NT2/D1 (cell line): ENCODE measurements around the gene PEF1.

Experiments
- DNase-seq: peaks from one replicate; pipeline ENCODE4 v3.0.0-alpha.2; 2011; ENCODE audit warnings: low read depth, low spot score
- H3K27me3 ChIP-seq: 2 replicates; pipeline ENCODE4 v1.6.0; 2011; ENCODE audit warnings: mild to moderate bottlenecking; ENCODE audit not compliant: insufficient read length, insufficient read depth
- H3K36me3 ChIP-seq: 2 replicates; pipeline ENCODE4 v1.6.1; 2011; ENCODE audit warnings: mild to moderate bottlenecking, low read length, mixed read lengths; ENCODE audit not compliant: insufficient read depth, insufficient read length
- H3K4me1 ChIP-seq: 2 replicates; pipeline ENCODE4 v1.5.1; 2011; ENCODE audit not compliant: insufficient read depth, insufficient read length
- H3K4me3 ChIP-seq: 2 replicates; pipeline ENCODE4 v1.5.1; 2011; ENCODE audit warnings: low read depth; ENCODE audit not compliant: insufficient read length
- H3K9ac ChIP-seq: 2 replicates; pipeline ENCODE4 v1.6.0; 2011; ENCODE audit warnings: low read depth; ENCODE audit not compliant: insufficient read length
- H3K9me3 ChIP-seq: 2 replicates; pipeline ENCODE4 v1.5.1; 2011; ENCODE audit warnings: mild to moderate bottlenecking, low read length; ENCODE audit not compliant: insufficient read depth
- SUZ12 ChIP-seq: IDR thresholded peaks from 2 replicates; pipeline ENCODE4 v1.6.1; 2011; ENCODE audit not compliant: insufficient read length, insufficient read depth; ENCODE audit errors: extremely low read depth
- YY1 ChIP-seq: IDR thresholded peaks from 2 replicates; pipeline ENCODE4 v1.6.1; 2011; ENCODE audit not compliant: insufficient read length, insufficient read depth
- ZNF274 ChIP-seq: IDR thresholded peaks from 2 replicates; pipeline ENCODE4 v1.6.1; 2011; ENCODE audit warnings: mild to moderate bottlenecking, low read depth, low read length

The PEF1 gene

GRCh38 chr1:31644560-31645273 is at the start of gene PEF1:
Gene PEF1, minus strand, starts transcription at chr1:31644876. Its CDS starts 12 bp downstream, at chr1:31644864.
- Histone ChIP-seq H3K4me1 (peaks cover 12% of the 10 kb centered on the region), H3K36me3 (peaks cover 23% of the 10 kb centered on the region), H3K27me3 (no peaks in the 10 kb centered on the region), H3K4me3 (peak within 1 kb of the TSS; percentile 96), H3K9ac (peak within 1 kb of the TSS; percentile 97), H3K9me3 (no peaks in the 10 kb centered on the region)
- DNase-seq, result peak; percentile 99
- TF ChIP-seq YY1, result peak; percentile 97
- TF ChIP-seq ZNF274, result no peak
- no peak for TF ChIP-seq SUZ12

GRCh38 chr1:31693231-31693630 is 48.6 kb upstream of the PEF1 start:
- H3K9ac ChIP-seq, result peak overlapping the region; percentile 38
- H3K4me1 ChIP-seq, result peaks cover 40% of the 10 kb centered on the region
- H3K9me3 ChIP-seq, result no peaks in the 10 kb centered on the region
- no peak for DNase-seq
- TF ChIP-seq ZNF274, result no peak
- TF ChIP-seq YY1, result no peak
- TF ChIP-seq SUZ12, result no peak
- H3K4me3 ChIP-seq, result no peak overlapping the region
- H3K27me3 ChIP-seq, result no peaks in the 10 kb centered on the region
- no peaks in the 10 kb centered on the region for H3K36me3 ChIP-seq

GRCh38 chr1:31691951-31692350 is 47.3 kb upstream of the PEF1 start:
- H3K4me3 ChIP-seq, result no peak overlapping the region
- H3K9me3 ChIP-seq, result no peaks in the 10 kb centered on the region
- H3K36me3 ChIP-seq, result no peaks in the 10 kb centered on the region

GRCh38 chr1:31691446-31691845 is 46.8 kb upstream of the PEF1 start:
- H3K27me3 ChIP-seq, result no peaks in the 10 kb centered on the region
- H3K4me1 ChIP-seq, result peaks cover 28% of the 10 kb centered on the region
- H3K9me3 ChIP-seq, result no peaks in the 10 kb centered on the region
- no peak overlapping the region for H3K9ac ChIP-seq
- no peaks in the 10 kb centered on the region for H3K36me3 ChIP-seq
- H3K4me3 ChIP-seq, result no peak overlapping the region
- no peak for TF ChIP-seq YY1
- no peak for TF ChIP-seq ZNF274
- no peak for TF ChIP-seq SUZ12
- no peak for DNase-seq

More at GRCh38 chr1:31691951-31692350, 47.3 kb upstream of the PEF1 start:
- Histone ChIP-seq H3K4me1 (peaks cover 33% of the 10 kb centered on the region), H3K27me3 (no peaks in the 10 kb centered on the region), H3K9ac (no peak overlapping the region)
- TF ChIP-seq ZNF274 (no peak), SUZ12 (no peak), YY1 (no peak)
- DNase-seq, result no peak

- H3K4me3 ChIP-seq, result no peak overlapping the region
- H3K4me1 ChIP-seq, result peaks cover 30% of the 10 kb centered on the region
- no peaks in the 10 kb centered on the region for H3K27me3 ChIP-seq
- H3K9ac ChIP-seq, result peak overlapping the region; percentile 21
- no peaks in the 10 kb centered on the region for H3K9me3 ChIP-seq
- no peaks in the 10 kb centered on the region for H3K36me3 ChIP-seq
- TF ChIP-seq ZNF274, result no peak
- no peak for TF ChIP-seq SUZ12
- TF ChIP-seq YY1, result no peak
- no peak for DNase-seq
These were observed 46.2 kb upstream of the PEF1 start for GRCh38 chr1:31690921-31691320.

- Histone ChIP-seq H3K4me3 (no peak overlapping the region), H3K4me1 (peaks cover 34% of the 10 kb centered on the region), H3K36me3 (no peaks in the 10 kb centered on the region), H3K27me3 (no peaks in the 10 kb centered on the region), H3K9me3 (no peaks in the 10 kb centered on the region), H3K9ac (no peak overlapping the region)
- no peak for TF ChIP-seq YY1
- no peak for TF ChIP-seq SUZ12
- no peak for TF ChIP-seq ZNF274
- no peak for DNase-seq
These were observed 45.2 kb upstream of the PEF1 start for GRCh38 chr1:31689854-31690253.

GRCh38 chr1:31689379-31689778 is 44.7 kb upstream of the PEF1 start:
- Histone ChIP-seq H3K4me1 (peaks cover 37% of the 10 kb centered on the region), H3K27me3 (no peaks in the 10 kb centered on the region), H3K4me3 (no peak overlapping the region), H3K9me3 (no peaks in the 10 kb centered on the region), H3K36me3 (no peaks in the 10 kb centered on the region), H3K9ac (no peak overlapping the region)
- no peak for DNase-seq
- TF ChIP-seq YY1, result no peak
- no peak for TF ChIP-seq SUZ12
- no peak for TF ChIP-seq ZNF274
